ENCODE results near the gene CD22.
"Not testable (repeated sequence)": the region's sequence is repeated elsewhere in the genome, so short reads cannot be mapped to it uniquely, and the experiment has no call there.

Gene CD22

GRCh38 chr19:35328851-35329285 is at the start of gene CD22:
CD22 (plus strand) TSS chr19:35329187; CDS start chr19:35332041, 2,854 bp downstream.
- no peak for DNase-seq (ENCODE audit: low read depth in 3 of 3)

DNA sequence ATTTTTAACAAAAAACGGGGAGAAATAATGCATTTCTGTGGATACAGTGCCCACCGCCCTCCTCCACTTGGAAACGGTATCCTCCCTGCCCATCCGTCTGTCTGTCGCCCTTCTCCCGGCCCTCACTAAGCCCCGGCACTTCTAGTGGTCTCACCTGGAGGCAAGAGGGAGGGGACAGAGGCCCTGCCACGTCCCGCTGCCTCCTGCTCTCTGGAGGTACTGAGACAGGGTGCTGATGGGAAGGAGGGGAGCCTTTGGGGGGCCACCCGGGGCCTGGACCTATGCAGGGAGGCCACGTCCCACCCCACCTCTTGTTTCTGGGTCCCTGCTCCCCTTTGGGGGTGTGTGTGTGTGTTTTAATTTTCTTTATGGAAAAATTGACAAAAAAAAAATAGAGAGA is 49.6 kb upstream of the CD22 start:
- no peak for DNase-seq (ENCODE audit: low read depth in 3 of 3)

DNA sequence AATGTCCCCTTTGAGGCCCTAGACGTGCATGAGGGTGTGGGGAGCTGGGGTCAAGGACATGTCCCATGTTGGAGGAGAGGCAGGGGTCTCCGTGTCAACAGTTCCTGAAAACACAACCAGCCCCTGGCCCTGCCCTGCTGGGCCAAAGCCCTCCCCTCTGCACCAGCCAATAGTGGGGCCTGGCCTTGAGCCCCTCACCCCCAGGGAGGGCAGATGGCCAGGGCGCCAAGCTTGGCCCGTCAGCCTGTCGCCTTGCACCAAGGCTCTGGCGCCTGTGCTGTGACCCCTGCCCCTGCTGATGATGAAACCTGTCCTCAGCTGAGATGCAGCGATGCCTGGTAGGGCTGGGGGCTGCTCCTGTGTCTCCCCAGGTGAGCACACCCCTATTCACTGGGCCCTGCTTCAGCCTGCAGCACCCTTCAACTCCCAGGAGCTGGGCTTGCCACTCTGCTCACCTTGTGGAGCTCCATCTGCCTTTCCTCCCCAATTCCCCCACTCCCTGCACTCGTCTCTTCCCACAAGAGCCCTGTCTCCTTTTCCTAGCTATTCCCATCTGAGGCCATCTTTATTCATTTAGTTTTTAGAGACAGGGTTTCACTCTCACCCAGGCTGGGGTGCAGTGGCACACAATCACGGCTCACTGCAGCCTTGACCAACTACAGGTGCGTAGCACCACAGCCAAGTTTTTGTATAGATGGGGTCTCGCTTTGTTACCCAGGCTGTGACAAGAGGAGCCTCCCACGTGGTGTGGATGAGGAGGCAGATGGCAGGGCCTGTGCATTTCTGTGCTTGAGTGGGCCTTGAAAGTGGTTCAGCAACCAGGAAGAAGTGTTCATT is 48.8 kb upstream of the CD22 start:
- DNase-seq (ENCODE audit: low read depth in 3 of 3) = no peak

DNA sequence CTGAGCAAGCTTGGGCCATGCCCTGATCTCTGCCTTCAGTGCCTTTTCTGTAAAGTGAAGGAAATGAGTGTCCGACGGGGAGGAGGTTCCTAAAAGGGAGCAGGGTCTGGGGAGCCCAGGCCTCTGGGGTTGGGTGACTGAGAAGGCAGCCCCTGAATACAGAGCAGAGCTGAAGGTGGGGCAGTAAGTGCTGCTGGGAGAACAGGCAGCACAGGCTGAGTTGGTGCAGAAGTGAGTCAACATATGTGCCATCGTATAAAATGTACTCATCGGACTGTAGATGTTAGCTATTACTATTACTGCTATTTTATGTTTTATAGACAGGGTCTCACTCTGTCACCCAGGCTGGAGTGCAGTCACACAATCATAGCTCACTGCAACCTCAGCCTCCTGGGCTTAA is 47.7 kb upstream of the CD22 start:
- DNase-seq (ENCODE audit: low read depth in 3 of 3) = no peak

DNA sequence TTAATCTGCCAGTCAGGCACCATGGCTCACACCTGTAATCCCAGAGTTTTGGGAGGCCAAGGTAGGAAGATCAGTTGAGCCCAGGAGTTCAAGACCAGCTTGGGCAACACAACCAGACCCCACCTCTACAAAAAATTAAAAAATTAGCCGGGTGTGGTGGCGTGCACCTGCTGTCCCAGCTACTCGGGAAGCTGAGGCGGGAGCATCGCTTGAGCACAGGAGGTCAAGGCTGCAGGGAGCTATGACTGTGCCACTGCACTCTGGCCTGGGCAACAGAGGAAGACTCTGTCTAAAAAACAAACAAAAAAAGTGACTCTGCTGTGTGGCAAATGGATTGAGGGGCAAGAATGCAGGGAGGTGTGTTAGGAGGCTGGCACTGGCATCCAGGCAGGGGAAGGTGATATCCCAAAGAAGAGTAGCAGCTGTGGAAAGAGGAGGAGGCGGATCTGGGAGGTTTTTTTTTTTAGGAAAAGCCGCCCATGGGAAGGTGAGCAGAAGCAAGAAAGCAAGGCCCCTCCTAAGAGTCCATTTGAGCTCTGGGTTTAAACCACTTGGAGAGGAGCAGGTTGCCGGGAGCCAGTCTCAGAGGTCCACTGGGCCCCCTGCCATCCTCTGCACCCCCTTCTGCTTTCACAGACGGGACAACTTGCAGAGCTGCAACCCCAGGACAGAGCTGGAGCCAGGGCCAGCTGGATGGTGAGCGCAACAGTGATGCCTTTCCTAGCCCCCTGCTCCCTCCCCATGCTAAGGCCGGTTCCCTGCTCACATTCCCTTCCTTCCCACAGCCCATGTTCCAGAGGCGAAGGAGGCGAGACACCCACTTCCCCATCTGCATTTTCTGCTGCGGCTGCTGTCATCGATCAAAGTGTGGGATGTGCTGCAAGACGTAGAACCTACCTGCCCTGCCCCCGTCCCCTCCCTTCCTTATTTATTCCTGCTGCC is 44.6 kb upstream of the CD22 start:
- no peak for DNase-seq (ENCODE audit: low read depth in 3 of 3)

DNA sequence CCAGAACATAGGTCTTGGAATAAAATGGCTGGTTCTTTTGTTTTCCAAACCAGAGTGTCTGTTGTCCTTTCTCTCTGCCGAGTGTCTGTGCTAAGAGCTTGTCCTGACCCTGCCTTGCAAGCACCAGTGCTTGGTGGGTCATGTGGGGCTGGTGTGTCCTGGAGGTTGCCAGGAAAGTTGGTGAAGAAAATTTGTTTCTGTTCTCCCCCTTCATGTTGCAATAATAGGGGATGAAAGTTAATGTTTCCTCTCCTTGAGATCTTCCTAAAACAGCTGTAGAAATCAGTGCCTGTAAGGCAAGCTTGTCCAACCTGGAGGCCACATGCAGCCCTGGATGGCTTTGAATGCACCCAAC is 43.9 kb upstream of the CD22 start:
- DNase-seq (ENCODE audit: low read depth in 3 of 3) = no peak

DNA sequence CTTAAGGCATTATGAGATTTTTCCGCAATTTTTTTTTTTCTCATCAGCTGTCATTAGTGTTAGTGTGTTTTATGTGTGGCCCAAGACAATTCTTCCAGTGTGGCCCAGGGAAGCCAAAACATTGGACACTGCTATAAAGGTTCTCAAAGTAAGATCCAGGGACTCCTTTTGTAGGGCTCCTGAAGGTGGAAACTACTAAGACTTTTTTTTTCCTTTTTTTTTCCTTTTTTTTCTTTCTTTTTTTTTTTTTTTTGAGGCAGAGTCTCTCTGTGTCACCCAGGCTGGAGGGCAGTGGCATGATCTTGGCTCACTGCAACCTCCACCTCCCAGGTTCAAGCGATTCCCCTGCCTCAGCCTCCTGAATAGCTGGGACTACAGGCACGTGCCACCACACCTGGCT is 43.5 kb upstream of the CD22 start:
- DNase-seq (ENCODE audit: low read depth in 3 of 3) = not testable (repeated sequence)

GRCh38 chr19:35286101-35286500 is 42.9 kb upstream of the CD22 start:
- not testable (repeated sequence) for DNase-seq (ENCODE audit: low read depth in 3 of 3)

DNA sequence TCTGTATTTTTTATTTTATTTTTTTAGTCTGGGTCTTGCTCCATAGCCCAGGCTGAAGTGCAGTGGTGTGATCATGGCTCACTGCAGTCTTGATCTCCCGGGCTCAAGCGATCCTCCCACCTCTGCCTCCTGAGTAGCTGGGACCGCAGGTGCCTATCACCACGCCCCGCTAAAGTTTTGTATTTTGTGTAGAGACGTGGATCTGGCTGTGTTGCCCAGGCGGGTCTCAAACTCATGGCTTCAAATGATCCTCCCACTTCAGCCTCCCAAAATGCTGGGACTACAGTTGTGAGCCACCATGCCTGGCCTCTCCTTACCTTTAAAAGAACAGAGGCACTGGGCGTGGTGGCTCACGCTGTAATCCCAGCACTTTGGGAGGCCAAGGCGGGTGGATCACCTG is 41.3 kb upstream of the CD22 start:
- DNase-seq (ENCODE audit: low read depth in 3 of 3) = no peak

- no peak for DNase-seq (ENCODE audit: low read depth in 3 of 3)
These were observed 40.7 kb upstream of the CD22 start for GRCh38 chr19:35288331-35288730.

- DNase-seq (ENCODE audit: low read depth in 3 of 3) = no peak
These were observed 40.1 kb upstream of the CD22 start for GRCh38 chr19:35288906-35289305.

- DNase-seq (ENCODE audit: low read depth in 3 of 3) = no peak
These were observed 38.4 kb upstream of the CD22 start for GRCh38 chr19:35290381-35291127.

GRCh38 chr19:35291259-35291658 is 37.7 kb upstream of the CD22 start:
- DNase-seq (ENCODE audit: low read depth in 3 of 3) = no peak

- DNase-seq (ENCODE audit: low read depth in 3 of 3) = no peak
These were observed 37.1 kb upstream of the CD22 start, which contains the start of gene MAG for GRCh38 chr19:35291916-35292315. MAG (plus strand) TSS chr19:35292161; CDS start chr19:35295409, 3,248 bp downstream.

DNA sequence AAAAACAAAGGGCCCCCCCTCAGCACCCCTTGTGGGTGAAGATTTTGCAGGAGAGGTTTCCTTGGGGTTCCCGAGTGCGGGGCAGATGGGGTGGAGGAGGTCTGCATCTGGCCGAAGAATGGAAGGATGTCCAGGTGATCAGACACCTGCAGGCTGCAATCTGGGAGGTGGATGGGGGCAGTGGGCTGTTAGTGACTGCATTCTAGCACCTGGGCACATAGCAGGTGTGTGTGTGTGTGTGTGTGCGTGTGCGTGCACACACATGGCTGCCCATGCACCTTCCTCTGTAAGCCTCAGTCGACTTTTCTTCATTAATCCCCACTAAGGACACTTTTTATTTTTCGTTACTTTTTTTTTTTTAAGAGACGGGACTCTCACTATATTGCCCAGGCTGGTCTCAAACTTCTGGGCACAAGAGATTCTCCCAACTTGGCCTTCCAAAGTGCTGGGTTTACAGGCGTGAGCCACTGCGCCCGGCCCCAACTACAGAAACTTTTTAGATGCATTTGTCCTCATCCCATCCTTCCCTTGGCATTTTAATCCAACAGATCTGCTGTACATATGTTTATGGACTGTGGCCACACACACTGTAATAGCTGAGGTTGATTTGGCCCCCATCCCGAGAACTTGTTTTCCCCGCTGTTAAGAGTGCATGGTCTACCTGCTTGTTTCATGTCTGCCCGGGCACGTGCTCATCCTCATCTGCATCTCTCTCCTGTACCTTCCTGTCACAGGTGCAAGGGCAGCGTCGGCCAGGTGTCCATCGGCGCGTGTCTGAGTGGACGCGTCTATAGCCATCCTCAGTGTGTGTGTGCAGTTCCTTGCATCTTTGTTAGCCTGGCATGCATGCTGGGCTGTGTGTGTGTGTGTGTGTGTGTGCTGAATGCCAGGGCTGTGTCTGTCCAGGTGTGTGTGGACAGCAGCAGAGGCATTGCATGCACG is 36.3 kb upstream of the CD22 start:
- DNase-seq (ENCODE audit: low read depth in 3 of 3) = no peak

- no peak for DNase-seq (ENCODE audit: low read depth in 3 of 3)
These were observed 35.6 kb upstream of the CD22 start for GRCh38 chr19:35293363-35293739.

DNA sequence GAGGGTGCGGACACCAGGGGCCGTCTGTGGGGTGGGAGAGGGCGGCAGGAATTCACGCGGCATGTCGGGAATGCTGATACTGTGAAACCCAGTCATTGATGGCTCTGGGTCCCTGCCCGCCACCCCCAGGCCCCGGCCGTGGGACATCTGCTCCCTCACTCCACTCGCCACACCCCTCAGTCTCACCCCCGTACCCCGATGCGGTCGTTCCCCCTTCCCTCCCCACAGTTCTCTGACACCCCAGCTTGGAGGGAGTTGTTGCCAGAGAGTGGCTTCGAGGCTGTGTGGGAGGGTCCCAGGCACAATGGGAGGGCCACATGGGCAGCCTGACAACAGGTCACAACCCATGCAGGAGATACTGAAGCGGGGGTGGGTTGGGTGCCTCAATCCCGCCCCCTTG is 35.2 kb upstream of the CD22 start:
- DNase-seq (ENCODE audit: low read depth in 3 of 3) = no peak

- DNase-seq (ENCODE audit: low read depth in 3 of 3) = no peak
These were observed 34.7 kb upstream of the CD22 start for GRCh38 chr19:35294328-35294727.

DNA sequence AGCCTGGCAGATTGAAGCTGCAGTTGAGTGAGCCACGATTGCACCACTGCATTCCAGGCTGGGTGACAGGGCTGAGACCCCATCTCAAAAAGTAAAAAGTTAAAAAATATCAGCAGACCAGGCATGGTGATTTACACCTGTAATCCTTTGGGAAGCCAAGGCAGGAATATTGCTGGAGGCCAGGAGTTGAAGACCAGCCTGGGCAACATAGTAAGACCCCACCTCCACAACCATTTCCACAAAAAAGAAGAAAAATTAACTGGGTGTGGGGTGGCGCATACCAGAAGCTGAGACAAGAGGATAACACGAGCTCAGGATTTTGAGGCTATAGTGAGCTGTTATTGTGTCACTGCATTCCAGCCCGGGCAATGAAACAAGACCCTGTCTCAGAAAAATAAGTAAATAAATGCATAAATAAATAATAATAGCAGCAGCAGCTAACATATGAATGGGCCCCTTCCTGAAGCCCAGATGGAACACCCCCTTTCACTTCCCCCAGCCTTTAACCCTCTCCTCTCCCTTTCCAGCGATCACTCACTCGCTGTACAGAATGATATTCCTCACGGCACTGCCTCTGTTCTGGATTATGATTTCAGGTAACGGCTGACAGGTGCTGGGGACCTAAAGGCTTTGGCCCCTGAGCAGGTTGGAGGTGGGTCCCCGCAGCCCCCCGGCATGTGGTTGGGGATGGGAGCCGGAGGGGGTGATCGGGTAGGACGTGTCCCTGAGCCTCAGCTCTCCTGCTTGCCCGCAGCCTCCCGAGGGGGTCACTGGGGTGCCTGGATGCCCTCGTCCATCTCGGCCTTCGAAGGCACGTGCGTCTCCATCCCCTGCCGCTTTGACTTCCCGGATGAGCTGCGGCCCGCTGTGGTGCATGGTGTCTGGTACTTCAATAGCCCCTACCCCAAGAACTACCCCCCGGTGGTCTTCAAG is 33.9 kb upstream of the CD22 start:
- DNase-seq (ENCODE audit: low read depth in 3 of 3) = no peak

Data from stimulated activated CD4-positive, alpha-beta T cell treated with anti-CD3 and anti-CD28 coated beads, TNF-alpha, amount 100 ng/mL, for 4 hours (primary cell).